SH-SY5Y (cell line): ENCODE results near the gene UQCC5.

Experiments used
- GATA2 ChIP-seq: IDR thresholded peaks from 2 replicates; pipeline ENCODE4 v1.6.1; 2011; ENCODE audit warnings: mild to moderate bottlenecking, low read depth, low read length
- GATA3 ChIP-seq: IDR thresholded peaks from 2 replicates; pipeline ENCODE4 v1.6.1; 2011; ENCODE audit warnings: low read depth, mild to moderate bottlenecking, low read length, moderate library complexity

UQCC5 gene

GRCh38 chr3:52513281-52513680, 23.1 kb upstream of the UQCC5 start:
- TF ChIP-seq GATA3 (no peak), GATA2 (no peak)

- no peak for TF ChIP-seq GATA3
- TF ChIP-seq GATA2, result no peak
These were observed 21.8 kb upstream of the UQCC5 start for GRCh38 chr3:52514576-52514975.

- TF ChIP-seq GATA3 (no peak), GATA2 (no peak)
These were observed 21.2 kb upstream of the UQCC5 start for GRCh38 chr3:52515192-52515591.

- no peak for TF ChIP-seq GATA2
- no peak for TF ChIP-seq GATA3
These were observed 19.8 kb upstream of the UQCC5 start for GRCh38 chr3:52516509-52517195.

GRCh38 chr3:52517796-52518722, 18.3 kb upstream of the UQCC5 start:
- no peak for TF ChIP-seq GATA2

- TF ChIP-seq GATA3 (no peak), GATA2 (no peak)
These were observed 17.5 kb upstream of the UQCC5 start for GRCh38 chr3:52518723-52519444.

DNA sequence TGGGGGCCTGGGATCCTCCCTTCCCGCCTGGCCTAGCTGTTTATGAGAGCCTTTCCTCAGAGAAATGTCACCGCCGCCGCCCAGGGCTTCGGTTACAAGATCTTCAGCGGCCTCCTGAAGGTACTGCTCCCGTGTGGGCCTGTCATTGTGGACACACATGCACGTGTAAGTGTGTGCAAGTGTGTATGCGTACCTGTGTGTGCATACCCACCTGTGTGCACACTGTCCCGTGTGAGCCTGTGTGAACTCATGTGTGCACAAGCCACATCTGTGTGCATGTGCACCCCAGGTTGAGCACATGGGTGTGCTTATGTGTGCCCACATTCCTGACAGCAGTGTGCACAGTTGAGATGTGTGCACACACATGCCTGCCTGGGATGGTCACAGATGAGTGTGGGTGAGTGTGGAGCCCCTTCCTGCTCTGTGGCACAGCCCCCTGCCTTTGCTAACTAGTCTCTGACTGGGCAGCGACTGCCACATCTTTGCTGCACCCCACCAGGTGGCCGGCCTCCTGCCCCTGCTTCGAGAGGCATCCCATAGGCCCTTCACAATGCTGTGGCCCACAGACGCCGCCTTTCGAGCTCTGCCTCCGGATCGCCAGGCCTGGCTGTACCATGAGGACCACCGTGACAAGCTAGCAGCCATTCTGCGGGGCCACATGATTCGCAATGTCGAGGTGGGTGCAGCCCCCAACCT, 16.8 kb upstream of the UQCC5 start:
- TF ChIP-seq GATA2 (no peak), GATA3 (no peak)

- no peak for TF ChIP-seq GATA2
- TF ChIP-seq GATA3, result no peak
These were observed 16.2 kb upstream of the UQCC5 start for GRCh38 chr3:52520141-52520667.

DNA sequence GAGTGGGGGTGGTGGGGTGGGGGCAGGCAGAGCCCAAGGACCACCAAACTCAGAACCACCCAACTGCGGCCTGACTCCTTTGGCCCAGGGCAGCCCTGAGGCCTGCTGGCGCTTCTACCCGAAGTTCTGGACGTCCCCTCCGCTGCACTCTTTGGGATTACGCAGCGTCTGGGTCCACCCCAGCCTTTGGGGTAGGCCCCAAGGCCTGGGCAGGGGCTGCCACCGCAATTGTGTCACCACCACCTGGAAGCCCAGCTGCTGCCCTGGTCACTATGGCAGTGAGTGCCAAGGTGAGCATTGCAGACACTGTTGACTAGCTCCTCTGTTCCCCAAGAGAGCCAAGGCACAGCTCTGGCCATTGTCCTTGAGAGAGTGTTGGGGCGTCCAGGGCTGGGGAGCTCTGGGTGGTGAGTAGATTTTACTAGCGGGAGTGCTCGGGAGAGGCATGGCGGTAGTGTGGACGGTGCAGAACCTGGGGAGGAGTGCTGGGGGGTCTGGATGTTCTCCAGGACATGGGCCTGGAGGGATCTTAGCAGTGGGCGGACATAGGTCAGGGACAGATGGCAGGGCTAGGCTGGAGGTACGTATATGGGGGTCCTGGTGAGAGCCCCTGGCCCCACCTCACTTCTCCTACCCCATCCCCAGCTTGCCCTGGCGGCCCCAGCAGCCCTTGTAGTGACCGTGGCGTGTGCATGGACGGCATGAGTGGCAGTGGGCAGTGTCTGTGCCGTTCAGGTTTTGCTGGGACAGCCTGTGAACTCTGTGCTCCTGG, 15.5 kb upstream of the UQCC5 start:
- TF ChIP-seq GATA3 (no peak), GATA2 (no peak)

DNA sequence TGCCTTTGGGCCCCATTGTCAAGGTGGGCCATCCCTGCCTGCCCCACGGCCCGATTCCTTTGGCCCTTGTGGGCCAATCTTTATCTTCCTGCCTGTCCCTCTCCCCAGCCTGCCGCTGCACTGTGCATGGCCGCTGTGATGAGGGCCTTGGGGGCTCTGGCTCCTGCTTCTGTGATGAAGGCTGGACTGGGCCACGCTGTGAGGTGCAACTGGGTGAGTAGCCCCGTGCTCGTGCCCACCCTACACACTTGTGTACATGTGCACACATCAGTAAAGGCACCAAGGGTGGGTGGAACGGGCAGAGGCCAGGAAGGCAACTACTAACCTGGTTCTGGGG, 14.9 kb upstream of the UQCC5 start:
- TF ChIP-seq GATA2, result no peak
- no peak for TF ChIP-seq GATA3

- no peak for TF ChIP-seq GATA3
- TF ChIP-seq GATA2, result no peak
These were observed 14.3 kb upstream of the UQCC5 start for GRCh38 chr3:52521881-52522650.

GRCh38 chr3:52522651-52523251, 13.7 kb upstream of the UQCC5 start:
- no peak for TF ChIP-seq GATA2
- no peak for TF ChIP-seq GATA3
